ENCODE results near the gene REPS2.

REPS2 gene

DNA sequence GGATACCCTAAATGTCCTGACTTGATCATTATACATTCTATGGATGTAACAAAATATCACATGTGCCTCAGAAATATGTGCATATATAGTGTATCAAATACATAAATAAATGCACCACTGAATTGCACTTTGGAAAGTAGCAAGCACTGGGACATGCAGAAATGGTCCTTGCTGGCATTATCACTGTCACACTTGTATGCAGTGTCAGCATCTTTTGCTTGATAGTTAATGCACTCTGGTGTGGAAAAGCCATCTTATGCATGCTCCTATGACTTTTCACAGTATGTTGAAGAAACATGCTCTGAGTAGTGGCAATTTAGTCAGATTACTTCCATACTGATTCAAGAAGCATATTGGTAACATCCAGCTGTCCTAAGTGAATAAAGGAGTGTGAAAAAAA is 27.5 kb upstream of the REPS2 start:
- no peak for DNase-seq (ENCODE audit: low read depth)
- TF ChIP-seq, protein P1, sequence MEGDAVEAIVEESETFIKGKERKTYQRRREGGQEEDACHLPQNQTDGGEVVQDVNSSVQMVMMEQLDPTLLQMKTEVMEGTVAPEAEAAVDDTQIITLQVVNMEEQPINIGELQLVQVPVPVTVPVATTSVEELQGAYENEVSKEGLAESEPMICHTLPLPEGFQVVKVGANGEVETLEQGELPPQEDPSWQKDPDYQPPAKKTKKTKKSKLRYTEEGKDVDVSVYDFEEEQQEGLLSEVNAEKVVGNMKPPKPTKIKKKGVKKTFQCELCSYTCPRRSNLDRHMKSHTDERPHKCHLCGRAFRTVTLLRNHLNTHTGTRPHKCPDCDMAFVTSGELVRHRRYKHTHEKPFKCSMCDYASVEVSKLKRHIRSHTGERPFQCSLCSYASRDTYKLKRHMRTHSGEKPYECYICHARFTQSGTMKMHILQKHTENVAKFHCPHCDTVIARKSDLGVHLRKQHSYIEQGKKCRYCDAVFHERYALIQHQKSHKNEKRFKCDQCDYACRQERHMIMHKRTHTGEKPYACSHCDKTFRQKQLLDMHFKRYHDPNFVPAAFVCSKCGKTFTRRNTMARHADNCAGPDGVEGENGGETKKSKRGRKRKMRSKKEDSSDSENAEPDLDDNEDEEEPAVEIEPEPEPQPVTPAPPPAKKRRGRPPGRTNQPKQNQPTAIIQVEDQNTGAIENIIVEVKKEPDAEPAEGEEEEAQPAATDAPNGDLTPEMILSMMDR (conservative IDR thresholded peaks at IDR 0.05; ENCODE audit: low read depth, low read length): no peak

DNA sequence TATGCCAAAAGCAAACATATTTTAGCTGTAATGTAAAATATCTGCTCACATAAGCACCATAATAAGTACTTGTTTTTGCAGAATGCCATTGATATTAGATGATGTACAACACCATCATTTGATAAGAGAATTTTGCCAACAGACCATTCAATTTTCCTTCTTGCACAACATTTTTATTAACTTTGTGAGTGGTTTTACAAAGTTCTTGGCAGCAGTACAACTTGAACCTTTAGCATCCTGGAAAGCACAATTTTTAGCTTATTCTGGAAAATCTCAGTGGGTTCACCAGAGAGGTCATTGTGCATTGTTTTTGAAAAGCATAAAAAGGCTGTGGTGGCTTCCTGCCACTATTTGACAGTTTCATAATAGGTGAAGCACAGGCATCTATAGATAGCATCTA is 26.4 kb upstream of the REPS2 start:
- TF ChIP-seq, protein P1 (conservative IDR thresholded peaks at IDR 0.05; ENCODE audit: low read depth, low read length): no peak
- no peak overlapping the region for H3K4me3 ChIP-seq (ENCODE audit: low read depth, low read length)
- DNase-seq (ENCODE audit: low read depth): peak; percentile 47

More for the DNA sequence above, 27.5 kb upstream of the REPS2 start:
- H3K4me3 ChIP-seq (ENCODE audit: low read depth, low read length): no peak overlapping the region

DNA sequence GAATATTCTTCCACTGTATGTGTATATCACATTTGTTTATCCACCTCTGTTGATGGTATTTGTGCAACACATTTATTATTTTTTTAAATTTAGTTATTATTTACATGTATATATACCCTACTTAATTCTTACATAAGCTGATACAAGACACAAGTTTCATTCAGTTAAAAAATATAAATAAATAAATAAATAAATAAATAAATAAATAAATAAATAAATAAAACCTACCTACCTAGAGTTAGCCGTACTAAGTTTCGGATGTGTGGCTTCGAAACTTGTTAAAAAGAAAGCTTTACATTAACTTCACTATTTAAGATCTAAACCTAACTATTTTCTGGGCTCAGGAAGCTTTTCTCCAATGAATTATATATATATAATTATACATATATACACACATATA is 23.3 kb upstream of the REPS2 start:
- no peak for DNase-seq (ENCODE audit: low read depth)
- no peak overlapping the region for H3K4me3 ChIP-seq (ENCODE audit: low read depth, low read length)
- TF ChIP-seq, protein P1 (conservative IDR thresholded peaks at IDR 0.05; ENCODE audit: low read depth, low read length): no peak

DNA sequence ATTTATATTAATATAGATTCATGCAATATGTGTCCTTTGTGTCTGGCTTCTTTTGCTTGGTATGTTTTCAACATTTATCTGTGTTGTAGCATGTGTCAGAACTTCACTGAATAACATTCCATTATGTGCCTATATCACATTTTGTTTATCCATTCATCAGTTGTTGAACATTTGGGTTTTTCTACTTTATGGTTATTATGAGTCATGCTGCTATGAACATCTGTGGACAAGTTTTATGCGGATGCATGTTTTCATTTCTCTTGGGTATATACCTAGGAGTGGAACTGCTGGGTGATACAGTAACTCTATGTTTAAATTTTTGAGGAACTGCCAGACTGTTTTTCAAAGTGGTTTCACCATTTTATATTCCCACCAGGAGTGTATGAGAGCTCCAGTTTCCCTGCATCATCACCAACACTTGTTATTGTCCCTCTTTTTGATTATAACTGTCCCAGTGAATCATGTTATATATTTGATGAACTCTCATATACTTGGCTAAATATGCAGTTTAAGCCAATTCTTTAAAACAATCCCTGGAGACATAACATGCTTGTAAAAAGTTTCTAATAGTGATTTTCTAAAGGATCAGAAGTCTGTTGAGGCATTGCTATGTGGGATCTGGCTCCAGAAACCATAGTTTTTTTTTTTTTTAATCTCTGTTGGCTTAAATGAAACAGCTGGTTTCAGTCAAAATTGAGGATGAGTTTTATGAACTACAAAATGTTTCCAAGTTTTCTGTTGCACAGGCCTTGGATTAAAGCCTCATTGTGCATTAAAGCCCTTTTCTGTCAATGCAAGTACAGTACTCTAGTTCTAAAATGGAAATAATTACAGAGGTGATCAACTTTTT is 21.6 kb upstream of the REPS2 start:
- H3K4me3 ChIP-seq (ENCODE audit: low read depth, low read length): no peak overlapping the region
- DNase-seq (ENCODE audit: low read depth): no peak
- TF ChIP-seq, protein P1 (conservative IDR thresholded peaks at IDR 0.05; ENCODE audit: low read depth, low read length): no peak

DNA sequence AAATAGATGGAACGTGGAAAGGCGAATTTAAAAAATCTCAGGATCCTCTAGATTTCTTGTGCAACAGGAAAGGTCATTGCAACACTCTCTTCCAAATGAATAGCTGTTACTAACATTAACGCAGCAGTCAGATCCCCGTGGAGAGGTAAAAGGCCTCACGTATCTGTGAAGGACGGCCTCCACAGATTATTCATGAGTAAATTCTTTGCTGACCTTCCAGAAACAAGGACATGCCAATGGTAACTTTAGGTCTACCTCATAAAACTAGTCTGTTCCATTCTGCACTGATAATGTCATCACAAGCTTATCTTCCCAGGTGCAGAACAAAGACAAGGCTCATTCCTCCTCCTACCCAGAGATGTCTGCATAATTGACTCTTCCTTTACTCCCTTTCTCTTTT is 16.1 kb upstream of the REPS2 start:
- DNase-seq (ENCODE audit: low read depth): peak; percentile 55
- TF ChIP-seq, protein P1 (conservative IDR thresholded peaks at IDR 0.05; ENCODE audit: low read depth, low read length): no peak
- H3K4me3 ChIP-seq (ENCODE audit: low read depth, low read length): no peak overlapping the region

DNA sequence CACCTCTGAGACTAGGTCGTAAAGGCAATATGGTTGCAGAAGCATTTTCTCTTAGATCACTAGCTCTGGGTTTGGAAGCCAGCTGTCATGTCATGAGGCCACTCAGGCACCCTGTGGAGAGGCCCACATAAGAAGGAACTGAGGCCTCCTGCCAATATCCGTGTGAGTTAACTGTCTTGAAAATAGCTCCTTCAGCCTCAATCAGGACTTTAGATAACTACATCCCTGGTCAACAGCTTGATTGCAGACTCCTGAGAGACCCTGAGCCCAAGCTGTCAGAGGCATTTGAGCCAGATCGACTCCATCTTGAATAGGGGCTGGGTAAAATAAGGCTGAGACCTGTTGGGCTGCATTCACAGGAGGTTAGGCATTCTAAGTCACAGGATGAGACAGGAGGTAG is 15.1 kb upstream of the REPS2 start:
- TF ChIP-seq, protein P1 (conservative IDR thresholded peaks at IDR 0.05; ENCODE audit: low read depth, low read length): no peak

More for the DNA sequence above, 15.1 kb upstream of the REPS2 start:
- H3K4me3 ChIP-seq (ENCODE audit: low read depth, low read length): no peak overlapping the region
- DNase-seq (ENCODE audit: low read depth): peak; percentile 55
